Measurements from ENCODE around the gene SLC35B2. TPM values are rescaled to one million over a fixed set of nuclear protein-coding genes. Genes with fewer than 3 reads are reported as not detected.

Gene SLC35B2
- polyA plus RNA-seq, 1 of the 3 experiments (the other 2 are of a cell fraction) = 125 TPM

GRCh38 chr6:44271406-44271723, 14.0 kb upstream of the SLC35B2 start (continued):
- TF ChIP-seq, protein P1, sequence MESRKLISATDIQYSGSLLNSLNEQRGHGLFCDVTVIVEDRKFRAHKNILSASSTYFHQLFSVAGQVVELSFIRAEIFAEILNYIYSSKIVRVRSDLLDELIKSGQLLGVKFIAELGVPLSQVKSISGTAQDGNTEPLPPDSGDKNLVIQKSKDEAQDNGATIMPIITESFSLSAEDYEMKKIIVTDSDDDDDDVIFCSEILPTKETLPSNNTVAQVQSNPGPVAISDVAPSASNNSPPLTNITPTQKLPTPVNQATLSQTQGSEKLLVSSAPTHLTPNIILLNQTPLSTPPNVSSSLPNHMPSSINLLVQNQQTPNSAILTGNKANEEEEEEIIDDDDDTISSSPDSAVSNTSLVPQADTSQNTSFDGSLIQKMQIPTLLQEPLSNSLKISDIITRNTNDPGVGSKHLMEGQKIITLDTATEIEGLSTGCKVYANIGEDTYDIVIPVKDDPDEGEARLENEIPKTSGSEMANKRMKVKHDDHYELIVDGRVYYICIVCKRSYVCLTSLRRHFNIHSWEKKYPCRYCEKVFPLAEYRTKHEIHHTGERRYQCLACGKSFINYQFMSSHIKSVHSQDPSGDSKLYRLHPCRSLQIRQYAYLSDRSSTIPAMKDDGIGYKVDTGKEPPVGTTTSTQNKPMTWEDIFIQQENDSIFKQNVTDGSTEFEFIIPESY (IDR thresholded peaks at IDR 0.05; ENCODE audit: borderline replicate concordance, low read depth) = no peak
- TF ChIP-seq YY1 (IDR thresholded peaks at IDR 0.05; ENCODE audit: low read depth) (no peak), RAD21 (IDR thresholded peaks at IDR 0.05; ENCODE audit: low read length) (no peak)

DNA sequence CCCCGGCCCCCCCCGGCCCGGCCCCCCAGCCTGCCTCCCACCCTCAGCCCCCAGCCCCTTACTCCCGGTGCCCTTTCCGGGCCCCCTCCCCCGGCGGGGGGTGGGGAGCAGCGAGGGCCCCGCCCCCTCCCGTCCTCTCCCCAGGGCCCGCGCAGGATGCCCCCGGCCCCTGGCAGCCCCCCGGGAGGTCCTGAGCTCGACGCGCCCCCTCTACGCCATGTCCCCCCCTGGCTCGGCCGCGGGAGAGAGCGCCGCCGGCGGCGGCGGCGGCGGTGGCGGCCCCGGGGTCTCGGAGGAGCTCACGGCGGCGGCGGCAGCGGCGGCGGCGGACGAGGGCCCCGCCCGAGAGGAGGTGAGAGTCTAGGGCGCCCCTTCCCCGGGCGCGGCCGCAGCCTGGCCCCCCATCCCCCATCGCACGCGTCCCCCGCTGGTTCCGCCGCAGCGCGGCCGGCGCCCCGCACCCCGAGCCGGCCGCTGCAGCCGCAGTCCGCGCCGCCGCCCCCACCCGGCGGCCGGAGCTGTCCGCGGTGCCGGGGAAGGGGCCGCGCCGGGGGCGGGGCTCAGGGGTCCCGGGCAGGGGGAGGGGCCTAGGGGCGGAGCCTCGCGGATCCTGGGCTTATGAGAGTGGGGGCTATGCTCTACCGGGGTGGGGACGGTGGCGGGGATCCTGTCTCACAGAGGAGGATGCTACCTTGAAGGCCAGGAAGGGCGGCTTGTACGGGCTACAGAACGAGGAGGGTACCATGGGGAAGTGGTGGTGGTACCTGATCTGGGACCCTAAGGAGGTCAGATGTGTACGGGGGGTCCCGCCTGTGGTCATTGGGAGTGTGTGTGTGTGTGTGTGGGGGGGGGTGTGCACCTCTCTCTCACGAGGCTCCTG, 13.4 kb upstream of the SLC35B2 start:
- Histone ChIP-seq H3K9me3 (no peaks in the 10 kb centered on the region), H3K9ac (no peak overlapping the region), H3K79me2 (ENCODE audit: insufficient read depth) (no peaks in the 10 kb centered on the region), H2AFZ (ENCODE audit: low read depth) (no peak overlapping the region), H3K9me2 (no peaks in the 10 kb centered on the region), H3K36me3 (replicated peaks in 1 of 2; ENCODE audit: control insufficient read depth in 1 of 2, insufficient read depth in 2 of 2, low read length in 1 of 2) (no peaks in the 10 kb centered on the region), H3K4me3 (ENCODE audit: low read depth in 2 of 2, low read length in 1 of 2) (peak overlapping the region in 1 of 2 experiments; percentile 51; a peak in 2 of 4 replicates), H3F3A (replicated peaks; ENCODE audit: insufficient read depth) (peaks cover 8% of the 10 kb centered on the region), H4K20me1 (ENCODE audit: insufficient read depth) (no peaks in the 10 kb centered on the region), H3K27me3 (ENCODE audit: insufficient read depth) (peaks cover 36% of the 10 kb centered on the region), H3K4me1 (ENCODE audit: control insufficient read depth in 1 of 2, insufficient read depth in 2 of 2, low read depth in 1 of 2, low read length in 1 of 2) (peaks cover 2 to 21% of the 10 kb centered on the region in 2 experiments; a peak in 1 of 4 replicates), H3K27ac (ENCODE audit: low read depth in 2 of 2, low read length in 1 of 2) (peak overlapping the region in 1 of 2 experiments; percentile 58; a peak in 1 of 4 replicates), H3K4me2 (no peak overlapping the region)
- WGBS (ENCODE audit: low lambda C conversion rate) = 1% methylated on average over 8 of the region's 90 CpGs
- TF ChIP-seq, protein P2, sequence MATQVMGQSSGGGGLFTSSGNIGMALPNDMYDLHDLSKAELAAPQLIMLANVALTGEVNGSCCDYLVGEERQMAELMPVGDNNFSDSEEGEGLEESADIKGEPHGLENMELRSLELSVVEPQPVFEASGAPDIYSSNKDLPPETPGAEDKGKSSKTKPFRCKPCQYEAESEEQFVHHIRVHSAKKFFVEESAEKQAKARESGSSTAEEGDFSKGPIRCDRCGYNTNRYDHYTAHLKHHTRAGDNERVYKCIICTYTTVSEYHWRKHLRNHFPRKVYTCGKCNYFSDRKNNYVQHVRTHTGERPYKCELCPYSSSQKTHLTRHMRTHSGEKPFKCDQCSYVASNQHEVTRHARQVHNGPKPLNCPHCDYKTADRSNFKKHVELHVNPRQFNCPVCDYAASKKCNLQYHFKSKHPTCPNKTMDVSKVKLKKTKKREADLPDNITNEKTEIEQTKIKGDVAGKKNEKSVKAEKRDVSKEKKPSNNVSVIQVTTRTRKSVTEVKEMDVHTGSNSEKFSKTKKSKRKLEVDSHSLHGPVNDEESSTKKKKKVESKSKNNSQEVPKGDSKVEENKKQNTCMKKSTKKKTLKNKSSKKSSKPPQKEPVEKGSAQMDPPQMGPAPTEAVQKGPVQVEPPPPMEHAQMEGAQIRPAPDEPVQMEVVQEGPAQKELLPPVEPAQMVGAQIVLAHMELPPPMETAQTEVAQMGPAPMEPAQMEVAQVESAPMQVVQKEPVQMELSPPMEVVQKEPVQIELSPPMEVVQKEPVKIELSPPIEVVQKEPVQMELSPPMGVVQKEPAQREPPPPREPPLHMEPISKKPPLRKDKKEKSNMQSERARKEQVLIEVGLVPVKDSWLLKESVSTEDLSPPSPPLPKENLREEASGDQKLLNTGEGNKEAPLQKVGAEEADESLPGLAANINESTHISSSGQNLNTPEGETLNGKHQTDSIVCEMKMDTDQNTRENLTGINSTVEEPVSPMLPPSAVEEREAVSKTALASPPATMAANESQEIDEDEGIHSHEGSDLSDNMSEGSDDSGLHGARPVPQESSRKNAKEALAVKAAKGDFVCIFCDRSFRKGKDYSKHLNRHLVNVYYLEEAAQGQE (IDR thresholded peaks at IDR 0.05; ENCODE audit: low read depth, low read length) = peak; percentile 91
- no peak for TF ChIP-seq FOSL2 (IDR thresholded peaks at IDR 0.05; ENCODE audit: borderline replicate concordance, low read depth)
- ChIA-PET CTCF (interaction anchor here (0.6 to 9.1 kb wide), 9 partner anchors 14 to 205 kb away, joined by 3 to 238 read pairs (median 12); partner anchors contain the start of genes AARS2, SLC35B2 and SPATS1), POLR2A (interaction anchor here (0.6 to 2.3 kb wide), 7 partner anchors 14 to 205 kb away, joined by 3 to 10 read pairs (median 6); partner anchors contain the start of genes HSP90AB1, SLC35B2 and SPATS1)
- peak; percentile 96 for DNase-seq
